ENCODE results near the gene C1QTNF1.
"Not testable (repeated sequence)": the region's sequence is repeated elsewhere in the genome, so short reads cannot be mapped to it uniquely, and the experiment has no call there.

Gene C1QTNF1

DNA sequence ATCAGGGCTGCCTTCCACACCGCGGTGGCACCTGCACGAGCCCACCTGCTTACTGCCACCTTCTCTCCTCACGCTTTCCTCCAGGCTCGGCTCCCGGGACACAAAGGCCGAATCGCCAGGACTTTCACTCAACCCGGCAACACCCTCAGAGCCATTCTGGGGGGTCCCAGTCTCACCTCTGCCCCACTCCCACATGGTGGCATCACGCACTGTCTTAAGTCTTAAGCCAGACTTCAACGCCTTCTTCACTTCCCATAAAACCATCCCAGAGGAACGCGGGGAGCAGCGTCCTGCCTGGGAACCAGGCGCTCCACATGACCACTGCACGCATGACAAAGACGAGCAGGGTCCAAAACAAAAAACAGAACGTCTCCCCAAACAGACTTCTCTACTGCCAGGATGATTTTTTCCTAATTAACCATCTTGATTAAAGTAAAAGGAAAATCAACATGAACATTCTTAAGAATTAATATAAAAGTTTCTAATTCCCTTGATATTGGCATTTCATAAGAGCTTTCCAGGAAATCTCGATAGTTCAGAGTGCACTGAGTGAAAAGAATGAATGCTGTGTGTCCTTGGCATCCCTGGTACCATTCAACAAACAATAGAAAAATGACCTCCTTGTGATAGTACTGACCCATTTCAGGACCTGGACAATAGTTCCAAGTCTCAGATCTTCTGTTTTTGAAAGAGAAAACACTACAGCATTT lies 17.0 kb upstream of the C1QTNF1 start:
- no peak for DNase-seq

DNA sequence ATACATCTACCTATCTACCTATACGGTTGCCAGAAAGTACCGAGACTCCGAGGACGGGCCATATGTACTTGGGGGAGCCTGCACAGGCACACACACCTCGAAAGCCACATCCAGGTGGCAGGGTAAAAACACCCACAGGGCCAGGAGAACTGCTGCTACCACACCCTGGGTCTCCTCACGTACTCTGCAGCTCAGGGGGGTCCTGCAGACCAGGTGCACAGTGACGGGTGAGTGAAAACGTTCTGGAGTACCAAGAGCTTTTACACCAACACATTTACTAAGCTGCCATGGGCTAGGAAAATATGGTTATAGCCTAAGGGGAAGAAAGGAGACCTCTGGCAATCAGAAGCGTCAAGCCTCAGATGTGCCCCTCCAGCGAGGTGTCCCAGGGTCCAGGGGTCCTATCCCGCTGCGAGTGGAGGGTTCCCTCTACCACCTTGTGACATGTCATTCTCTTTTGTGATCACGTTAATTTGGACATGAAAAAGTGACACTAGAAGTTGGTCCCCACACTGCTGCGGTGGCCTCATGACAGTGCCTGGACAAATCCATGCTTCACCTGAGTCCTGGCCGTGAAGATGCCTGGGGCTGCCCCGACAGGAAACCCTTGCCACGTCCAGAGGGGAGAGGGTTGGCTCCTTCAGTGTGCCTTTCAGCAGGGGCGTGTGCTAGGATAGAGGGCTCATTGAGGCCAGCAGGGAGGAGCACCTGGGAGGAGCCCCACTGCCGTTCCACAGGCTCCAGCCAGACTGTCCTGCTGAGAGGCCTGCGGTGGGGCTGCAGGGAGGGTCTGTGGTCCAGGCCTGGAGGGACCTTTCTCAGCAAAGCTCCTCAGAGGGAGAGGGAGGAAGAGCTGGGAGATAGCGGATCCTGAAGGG lies 16.2 kb upstream of the C1QTNF1 start:
- no peak for DNase-seq

DNA sequence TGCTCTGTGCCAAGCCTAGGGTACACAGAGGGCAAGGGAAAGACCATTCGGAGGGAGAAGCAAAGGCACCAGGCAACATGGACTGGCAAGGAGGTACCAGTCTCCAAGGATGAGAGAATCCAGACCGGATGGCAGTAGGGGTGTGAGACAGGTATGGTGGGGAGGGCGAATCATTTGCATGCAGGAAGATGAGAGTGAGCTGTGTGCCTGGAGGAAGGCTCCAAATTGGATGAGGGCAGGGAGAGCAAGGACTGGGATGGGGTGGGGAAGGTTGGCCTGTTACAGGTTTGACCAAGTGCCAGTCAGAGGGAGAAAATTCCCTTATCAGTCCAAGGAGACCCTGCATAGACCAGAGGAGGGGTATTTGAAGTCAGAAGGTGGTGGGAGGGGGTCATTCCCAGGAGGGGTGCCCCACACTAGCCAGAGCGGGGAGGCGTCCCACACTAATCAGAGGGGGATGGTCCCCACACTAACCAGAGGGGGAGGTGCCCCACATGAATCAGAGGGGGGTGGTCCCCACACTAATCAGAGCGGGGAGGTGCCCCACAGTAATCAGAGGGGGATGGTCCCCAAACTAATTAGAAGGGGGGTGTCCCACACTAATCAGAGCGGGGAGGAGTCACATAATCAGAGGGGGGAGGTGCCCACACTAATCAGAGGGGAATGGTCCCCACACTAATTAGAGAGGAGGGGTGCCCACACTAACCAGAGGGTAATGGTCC lies 15.1 kb upstream of the C1QTNF1 start:
- DNase-seq: no peak

DNA sequence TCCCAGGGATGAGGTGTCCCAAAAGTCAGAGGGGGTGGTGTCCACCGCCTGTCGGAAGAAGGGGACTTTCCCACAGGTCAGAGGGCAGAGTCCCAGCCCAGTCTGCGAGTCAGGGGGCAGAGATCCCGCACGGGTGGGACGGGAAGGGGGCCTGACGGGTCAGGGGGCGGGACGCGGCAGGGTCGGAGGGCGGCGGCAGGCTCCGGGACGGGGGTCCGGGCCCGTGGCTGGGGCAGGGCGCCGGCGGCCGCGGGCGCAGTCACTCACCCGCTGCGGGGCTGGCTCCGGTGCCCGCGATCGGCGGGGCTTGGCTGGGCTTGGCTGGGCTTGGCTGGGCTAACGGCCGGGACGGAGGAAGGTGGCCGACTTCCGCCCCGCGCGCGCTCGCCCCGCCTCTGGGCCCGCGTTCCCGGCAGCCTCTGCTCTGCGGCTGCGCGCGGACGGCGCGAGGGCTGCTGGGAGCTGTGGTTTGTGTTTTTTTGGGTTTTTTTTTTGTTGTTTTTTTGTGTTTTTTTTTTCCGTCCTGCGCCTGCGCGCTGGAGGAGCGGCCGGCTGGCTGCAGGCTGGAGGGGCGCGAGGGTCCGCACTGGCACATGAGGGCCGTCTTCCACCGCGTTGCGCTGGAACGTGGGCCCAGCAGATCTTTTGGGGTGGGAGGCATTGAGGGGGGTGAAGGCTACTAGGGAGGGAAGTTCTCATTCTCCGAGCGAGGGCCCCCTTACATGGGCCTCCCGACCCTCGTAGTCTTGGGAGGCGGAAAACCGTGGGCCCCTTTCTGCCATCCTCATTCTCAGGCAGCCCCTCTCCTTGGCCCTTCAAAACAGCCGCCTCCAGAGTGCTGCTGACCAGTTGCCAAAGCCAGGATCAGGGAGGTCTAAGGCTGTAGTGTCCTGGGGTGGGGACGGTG lies 14.3 kb upstream of the C1QTNF1 start, which contains the start of gene CANT1:
Gene CANT1 (minus strand): TSS at position 368 of the 907 bp plus-strand sequence. CDS start 12,142 bp downstream, outside the sequence.
- DNase-seq: peak; percentile 65 to 80 (median 74)

DNA sequence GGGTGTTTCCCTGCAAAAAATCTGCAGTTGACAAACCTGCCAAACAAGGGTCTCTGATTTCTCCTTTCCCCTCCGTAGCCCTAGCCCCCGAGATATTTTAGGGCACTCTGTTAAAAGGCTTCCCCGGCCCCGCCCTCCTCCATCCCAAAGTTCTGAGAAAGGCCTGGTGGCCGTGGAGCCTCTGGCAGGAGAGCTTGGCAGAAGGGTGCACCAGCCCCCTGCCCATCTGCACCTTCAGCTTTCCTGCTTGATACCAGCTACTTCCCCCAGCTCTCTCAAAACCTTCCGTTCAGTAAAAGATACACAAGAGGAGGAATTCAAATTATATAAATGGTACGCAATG lies 13.7 kb upstream of the C1QTNF1 start:
- DNase-seq: no peak

DNA sequence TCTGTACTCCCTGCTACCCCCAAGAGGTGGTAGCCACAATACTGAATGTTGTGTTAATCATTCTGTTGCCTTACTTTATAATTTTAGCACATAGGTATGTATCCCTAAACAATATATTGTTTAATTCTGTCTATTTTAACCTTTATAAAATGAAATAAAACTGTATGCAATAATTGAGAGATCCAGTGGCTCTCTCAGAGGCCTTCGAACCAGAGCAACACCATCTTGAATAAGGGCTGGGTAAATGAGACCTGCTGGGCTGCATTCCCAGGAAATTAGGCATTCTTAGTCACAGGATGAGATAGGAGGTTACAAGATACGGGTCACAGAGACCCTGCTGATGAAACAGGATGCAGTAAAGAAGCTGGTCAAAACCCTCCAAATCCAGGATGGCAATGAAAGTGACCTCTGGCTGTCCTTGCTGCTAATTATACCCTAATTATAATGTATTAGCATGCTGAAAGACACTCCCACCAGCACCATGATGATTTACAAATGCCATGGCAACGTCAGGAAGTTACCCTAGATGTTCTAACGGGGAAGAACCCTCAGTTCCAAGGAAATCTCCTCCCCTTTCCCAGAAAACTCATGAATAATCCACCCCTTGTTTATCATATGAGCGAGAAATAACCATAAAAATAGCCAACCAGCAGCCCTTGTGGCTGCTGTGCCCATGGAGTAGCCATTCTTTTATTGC lies 12.4 kb upstream of the C1QTNF1 start:
- DNase-seq: no peak

DNA sequence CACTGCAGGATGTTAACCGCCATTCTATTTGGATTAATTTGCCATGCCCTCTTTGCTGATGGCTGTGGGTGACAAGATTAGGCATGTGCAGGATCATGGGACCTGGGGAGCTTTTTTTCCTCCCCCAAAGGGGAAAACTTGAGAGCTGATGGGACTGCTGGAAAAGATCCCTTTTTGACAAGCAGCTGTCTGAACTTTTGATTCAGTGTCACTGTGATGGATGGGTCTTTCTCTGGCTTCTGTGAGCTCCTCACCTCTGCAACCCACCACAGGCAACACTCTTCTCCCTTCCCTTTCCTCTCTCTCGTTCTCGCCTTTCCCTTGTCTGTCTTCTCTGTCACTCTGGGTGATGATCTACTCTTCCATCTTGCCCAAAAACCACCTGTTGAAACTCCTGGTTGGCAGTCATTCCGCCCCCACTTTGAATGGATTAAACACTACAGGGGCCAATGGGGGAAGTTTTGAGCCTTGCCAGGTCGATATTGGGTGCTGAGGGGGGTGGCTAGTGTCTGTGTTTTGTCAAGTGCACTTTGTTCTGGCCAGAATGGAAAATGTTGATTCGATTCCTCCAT lies 11.3 kb upstream of the C1QTNF1 start:
- no peak for DNase-seq

DNA sequence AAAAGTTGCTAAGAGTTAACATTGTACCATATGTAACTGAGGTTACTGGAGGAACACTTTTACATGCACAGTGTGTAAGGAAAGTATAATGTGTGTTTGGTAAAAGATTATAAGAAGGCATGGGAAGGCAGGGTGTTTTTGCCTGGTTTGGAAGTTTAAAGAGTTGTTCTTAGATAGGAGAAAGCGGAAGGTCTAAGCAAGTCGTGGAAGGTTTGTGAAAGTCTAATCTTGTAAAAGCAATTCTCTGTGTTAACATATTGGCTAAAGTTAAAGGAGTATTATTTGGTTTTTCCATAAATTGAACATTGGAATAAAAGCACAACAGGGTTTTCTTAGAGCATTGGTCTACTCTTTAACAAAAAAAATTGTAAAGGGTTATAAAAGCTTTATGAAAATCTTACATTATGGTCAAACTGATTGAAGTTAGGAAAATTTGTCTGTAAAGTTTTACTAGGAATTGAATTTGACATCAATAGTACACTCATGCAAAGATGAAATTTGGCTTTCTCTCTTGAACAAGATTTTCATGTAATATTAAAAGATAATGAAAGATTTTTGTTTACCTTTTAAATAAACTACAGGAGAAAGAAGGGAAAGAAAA lies 9.7 kb upstream of the C1QTNF1 start:
- no peak for DNase-seq

DNA sequence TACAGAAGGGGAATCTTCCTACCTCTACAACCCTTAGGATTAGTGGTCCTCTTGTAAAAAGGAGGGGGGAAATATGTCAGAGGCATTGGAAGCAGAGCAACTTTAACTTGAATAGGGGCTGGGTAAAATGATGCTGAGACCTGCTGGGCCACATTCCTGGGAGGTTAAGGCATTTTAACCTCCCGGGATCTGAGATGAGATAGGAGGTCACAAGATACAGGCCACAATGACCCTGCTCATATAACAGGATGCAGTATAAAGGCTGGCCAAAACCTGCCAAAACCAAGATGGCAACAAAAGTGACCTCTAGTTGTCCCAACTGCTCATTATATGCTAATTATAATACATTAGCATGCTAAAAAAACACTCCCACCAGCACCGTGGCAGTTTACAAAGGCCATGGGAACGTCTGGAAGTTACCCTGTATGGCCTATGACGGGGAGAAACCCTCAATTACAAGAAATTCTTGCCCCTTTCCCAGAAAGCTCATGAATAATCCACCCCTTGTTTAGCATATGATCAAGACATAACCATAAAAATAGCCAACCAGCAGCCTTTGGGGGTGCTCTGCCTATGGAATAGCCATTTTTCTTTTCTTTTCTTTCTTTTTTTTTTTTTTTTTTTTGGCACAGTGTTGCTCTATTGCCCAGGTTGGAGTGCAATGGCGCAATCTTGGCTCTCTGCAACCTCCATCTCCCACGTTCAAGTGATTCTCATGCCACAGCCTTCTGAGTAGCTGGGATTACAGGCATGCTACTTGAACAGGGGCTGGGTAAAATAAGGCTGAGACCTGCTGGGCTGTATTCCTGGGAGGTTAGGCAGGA lies 6.2 kb upstream of the C1QTNF1 start:
- DNase-seq: no peak

DNA sequence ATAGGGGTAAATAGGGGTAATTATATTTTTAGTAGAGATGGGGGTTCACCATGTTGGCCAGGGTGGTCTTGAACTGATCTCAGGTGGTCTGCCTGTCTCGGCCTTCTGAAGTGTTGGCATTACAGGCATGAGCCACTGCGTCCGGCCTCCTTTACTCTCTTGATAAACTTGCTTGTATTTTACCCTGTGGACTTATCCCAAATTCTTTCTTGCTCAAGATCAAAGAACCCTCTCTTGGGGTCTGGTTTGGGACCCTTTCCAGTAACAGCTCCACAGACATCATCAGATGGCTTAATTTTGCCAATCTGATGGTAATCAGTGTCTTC lies 5.6 kb upstream of the C1QTNF1 start:
- no peak for DNase-seq

DNA sequence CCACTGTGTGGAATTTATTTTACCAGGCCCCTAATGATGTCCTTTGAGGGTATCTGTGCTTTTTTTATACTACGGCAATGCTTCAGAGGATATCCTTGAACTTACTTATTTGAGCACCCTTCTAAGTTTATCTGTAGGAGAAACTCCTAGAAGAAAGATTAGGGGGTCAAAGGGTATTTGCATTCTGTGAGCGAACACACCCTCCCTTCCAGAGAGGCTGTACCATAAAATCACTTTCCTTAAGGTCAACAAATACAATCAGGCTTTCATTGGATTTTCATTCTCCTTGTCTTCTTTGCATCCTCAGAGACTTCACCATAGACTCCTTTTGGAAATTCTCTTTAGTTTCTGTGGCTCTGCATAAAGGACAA lies 4.7 kb upstream of the C1QTNF1 start:
- DNase-seq: no peak

DNA sequence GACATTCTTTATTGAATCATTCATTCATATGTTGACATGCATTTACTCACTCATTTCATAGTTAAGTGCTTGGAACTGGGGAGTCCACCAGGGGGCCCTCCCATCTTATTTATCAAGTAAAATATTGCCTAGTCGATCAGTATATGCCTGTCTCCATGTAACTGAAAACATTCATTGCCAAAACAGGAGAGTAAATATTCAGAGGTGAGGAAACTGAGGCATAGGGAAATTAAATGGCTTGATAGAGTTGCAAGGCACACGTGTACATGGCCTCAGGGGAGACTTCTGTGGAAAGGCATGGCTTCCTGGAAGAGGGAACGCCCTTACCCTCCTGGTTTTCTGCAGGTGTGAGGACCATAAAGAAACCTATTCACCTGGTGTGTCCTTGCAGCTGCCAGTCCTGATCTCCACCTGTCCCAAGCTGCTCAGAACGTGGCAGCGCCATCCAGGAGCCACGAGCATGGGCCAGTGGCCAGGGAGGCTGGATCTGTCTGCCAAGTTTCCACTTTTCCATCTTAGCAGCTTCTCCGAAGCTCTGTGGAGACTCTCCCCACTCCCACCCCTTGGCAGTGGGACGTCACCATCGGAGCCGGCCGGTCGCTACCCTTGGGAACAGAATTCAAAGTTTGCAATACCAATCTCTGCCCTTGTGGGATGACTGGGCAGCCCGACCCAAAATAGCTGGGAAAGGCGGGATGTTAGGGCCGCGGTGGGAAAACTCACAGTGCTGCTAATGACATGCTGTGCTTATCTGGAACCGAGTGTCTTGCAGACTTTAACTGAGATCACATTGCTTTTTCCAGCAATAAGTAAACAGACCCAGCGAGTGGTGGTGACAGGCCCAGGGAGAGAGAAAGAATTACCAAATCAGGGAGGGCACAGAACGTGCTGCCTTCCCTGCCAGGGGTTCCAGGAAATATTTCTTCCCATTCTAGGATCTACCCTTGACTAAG lies 4.1 kb upstream of the C1QTNF1 start:
- DNase-seq: no peak

DNA sequence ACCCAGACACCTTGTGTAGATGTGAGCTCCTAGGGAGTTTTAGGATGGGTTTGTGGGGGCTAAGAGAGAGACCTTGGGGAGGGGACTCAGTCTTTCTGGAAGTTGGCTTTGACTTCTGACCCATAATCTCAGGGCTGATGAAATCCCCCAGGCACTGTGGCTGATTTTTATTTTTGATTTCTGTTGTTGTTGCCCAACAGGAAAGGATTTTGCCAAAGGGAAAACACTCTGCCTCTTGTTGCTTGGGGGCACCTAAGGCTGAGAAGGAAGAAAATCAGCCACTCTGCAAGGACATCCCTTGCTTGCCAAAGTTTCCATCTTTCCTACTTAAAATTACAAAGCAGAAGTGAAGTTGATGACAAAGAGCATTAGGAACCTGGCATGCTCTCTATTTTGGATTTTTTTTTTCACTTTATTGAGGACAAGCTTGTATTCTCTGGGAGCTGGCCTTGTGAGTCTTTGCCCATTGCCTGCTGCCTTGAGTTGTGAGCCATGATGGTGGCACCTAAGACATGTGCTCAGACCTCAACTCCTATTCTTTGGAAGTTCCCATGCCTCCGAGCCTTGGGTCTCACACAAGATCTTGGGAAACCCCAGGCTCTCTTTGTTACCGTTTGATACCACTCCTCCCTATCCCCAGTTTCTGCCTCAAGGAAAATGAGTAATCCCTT lies 3.2 kb upstream of the C1QTNF1 start:
- no peak for DNase-seq

DNA sequence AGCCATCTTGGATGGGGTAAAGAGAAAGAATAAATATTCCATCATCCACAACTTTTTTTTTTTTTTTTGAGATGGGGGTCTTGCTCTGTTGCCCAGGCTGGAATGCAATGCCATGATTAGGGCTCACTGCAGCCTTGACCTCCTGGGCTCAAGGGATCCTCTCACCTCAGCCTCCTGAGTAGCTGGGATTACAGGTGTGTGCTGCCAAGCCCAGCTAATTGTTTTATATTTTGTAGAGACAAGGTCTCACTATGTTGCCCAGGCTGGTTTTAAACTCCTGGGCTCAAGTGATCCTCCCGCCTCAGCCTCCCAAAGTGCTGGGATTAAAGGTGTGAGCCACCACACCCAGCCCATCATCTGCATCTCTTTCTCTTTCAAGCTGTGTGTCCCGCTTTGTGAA lies 2.0 kb upstream of the C1QTNF1 start:
- not testable (repeated sequence) for DNase-seq

DNA sequence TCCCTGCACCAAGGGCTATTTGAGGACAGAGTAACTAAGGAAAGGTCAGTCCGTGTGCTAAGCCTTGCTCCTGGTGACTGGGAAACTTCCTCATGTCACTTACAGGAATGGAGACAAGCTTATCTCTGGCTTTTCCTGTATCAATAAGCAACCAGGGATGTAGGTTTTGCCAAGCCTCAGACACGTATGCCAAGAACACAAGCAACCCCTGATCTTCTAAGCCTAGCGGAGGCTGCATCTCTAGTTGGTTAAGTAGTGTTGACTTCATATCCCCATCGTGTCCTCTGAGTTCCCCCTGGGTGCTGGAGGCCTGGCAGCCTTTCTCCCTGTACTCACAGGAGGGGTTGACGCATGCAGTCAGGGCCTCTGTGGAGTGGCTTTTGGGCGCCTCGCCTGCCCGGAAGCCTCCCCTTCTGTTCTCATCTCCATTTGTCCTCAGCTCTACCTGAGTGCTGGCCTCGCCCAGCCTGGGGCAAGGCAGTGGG lies 1.4 kb upstream of the C1QTNF1 start:
- DNase-seq: no peak

DNA sequence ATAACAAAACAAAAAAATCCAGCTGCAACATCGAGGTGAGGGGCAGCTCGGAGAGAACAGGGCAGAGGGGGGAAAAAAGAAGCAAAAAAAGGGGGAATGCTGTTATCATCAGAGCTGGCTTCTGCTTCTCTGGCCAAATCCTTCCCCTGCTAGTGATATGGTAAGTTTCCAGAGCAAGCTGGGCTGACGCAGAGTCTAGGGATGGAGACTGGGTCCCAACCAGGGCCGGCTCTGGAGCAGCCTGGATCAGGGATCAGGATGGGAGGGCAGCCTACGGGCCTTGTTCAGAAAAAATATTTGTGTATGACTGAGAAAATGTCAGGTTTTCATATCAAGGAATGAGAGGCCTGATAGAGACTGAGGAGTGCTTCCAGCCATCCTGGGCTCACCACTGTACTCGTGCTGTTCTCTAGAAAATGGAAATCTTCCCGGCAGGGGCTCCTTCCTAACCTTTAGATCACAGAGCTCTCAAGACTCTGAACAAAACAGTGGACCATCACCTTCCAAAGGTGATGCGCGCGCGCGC lies 726 bp upstream of the C1QTNF1 start:
- no peak for DNase-seq

DNA sequence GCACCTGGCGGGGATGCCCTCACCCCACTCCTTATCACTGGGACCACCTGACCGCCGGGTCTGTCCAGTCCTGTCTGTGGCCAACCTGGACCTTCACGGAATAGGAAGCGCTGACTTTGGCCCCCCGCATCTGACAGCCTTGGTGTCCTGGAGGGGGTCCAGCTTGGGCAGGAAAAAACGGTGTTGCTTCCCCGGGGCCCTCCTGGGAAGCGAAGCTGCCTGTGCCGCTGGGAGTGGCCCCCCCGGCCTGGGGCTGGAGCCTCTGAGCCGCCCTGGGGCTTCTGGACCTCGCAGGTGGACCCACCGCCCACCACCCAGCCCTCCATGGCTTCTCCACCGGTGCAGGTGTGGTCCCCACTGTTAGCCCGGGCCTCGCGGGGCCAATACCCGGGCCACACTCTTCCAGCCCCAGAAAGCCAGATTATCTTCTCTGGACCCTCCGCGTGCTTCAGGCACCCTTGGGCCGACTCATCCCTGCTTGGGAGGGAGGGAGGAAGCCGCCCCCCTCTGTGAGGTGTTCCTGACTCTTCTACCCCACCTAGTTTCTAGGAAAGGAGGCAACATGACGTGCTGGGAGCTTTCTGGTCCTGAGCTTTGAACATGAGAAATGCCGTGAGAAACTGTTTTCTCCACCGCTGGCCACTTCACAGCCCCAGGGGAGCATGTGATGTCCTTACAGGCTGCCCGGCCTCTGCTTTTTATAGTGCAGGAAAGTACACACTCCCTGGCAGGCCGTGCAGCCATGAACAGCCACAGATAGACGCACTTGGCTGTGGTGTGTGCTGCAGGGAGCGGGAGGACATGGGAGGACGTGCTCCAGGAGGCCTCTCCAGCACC lies 1.1 kb downstream of the C1QTNF1 start:
- no peak for DNase-seq

Data from activated CD4-positive, CD25-positive, alpha-beta regulatory T cell (primary cell).